ENCODE measurements around the gene FCRL4.

- TF ChIP-seq CTCF (IDR thresholded peaks at IDR 0.05) (no peak), POLR2A (IDR thresholded peaks at IDR 0.05) (no peak), POLR2AphosphoS5 (IDR thresholded peaks at IDR 0.05) (no peak), EP300 (IDR thresholded peaks at IDR 0.05) (no peak)
Observed at GRCh38 chr1:157622471-157622870, 24.6 kb upstream of the FCRL4 start.
